ENCODE results near the gene TMEM250. TPM values are rescaled to one million over a fixed set of nuclear protein-coding genes. Genes with fewer than 3 reads are reported as not detected.

The TMEM250 gene
- total RNA-seq, 1 donor from 2014 or later, result 64.8 TPM

DNA sequence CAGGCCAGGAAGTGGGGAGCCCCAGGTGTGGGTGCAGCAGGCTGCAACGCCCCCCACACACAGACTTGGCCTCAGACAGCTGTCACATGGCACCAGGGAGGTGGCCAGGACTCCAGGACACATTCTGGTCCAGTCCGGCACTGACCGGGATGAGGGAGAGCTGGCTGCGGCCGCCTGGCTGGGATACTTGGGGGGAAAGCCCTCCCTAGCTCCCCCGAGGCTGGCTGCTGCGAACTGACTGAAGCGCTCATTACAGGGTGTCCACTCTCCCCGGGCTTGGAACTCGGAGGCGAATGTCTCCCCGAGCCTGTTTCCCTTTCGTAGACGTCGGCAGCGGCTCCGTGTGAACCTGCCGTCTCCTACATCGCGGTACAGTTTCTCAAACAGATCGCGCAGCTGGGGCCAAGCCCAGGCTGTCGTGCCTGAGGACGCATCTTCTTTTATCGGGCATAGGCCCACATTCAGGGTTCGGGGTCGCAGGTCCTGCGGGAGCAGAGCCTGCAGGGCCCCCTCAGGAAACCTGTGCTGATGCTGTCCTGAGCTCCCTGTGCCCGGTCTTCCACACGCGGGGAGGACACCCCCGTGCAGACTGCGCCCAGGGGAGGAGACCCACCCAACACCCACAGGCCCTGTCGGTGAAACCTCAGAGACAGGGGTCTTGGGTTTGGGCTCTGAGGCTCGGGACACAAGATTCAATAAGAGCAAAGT is 43.4 kb downstream of the TMEM250 start:
- TF ChIP-seq, protein P1, sequence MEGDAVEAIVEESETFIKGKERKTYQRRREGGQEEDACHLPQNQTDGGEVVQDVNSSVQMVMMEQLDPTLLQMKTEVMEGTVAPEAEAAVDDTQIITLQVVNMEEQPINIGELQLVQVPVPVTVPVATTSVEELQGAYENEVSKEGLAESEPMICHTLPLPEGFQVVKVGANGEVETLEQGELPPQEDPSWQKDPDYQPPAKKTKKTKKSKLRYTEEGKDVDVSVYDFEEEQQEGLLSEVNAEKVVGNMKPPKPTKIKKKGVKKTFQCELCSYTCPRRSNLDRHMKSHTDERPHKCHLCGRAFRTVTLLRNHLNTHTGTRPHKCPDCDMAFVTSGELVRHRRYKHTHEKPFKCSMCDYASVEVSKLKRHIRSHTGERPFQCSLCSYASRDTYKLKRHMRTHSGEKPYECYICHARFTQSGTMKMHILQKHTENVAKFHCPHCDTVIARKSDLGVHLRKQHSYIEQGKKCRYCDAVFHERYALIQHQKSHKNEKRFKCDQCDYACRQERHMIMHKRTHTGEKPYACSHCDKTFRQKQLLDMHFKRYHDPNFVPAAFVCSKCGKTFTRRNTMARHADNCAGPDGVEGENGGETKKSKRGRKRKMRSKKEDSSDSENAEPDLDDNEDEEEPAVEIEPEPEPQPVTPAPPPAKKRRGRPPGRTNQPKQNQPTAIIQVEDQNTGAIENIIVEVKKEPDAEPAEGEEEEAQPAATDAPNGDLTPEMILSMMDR (IDR thresholded peaks at IDR 0.05; ENCODE audit: insufficient read depth, low read length, poor library complexity, severe bottlenecking), result no peak

GRCh38 chr9:136074706-136075105 is 44.0 kb downstream of the TMEM250 start:
- DNase-seq (ENCODE audit: low read depth), result no peak
- TF ChIP-seq, protein P1 (IDR thresholded peaks at IDR 0.05; ENCODE audit: insufficient read depth, low read length, poor library complexity, severe bottlenecking), result no peak
- no peak overlapping the region for H3K4me3 ChIP-seq (ENCODE audit: low read depth, low read length)
- H3K27me3 ChIP-seq (ENCODE audit: control insufficient read depth, insufficient read depth, low read length), result no peaks in the 10 kb centered on the region
- H3K36me3 ChIP-seq (ENCODE audit: control insufficient read depth, insufficient read depth, low read length), result no peaks in the 10 kb centered on the region

More for the DNA sequence above, 43.4 kb downstream of the TMEM250 start:
- Histone ChIP-seq H3K36me3 (ENCODE audit: control insufficient read depth, insufficient read depth, low read length) (no peaks in the 10 kb centered on the region), H3K4me3 (ENCODE audit: low read depth, low read length) (no peak overlapping the region), H3K27me3 (ENCODE audit: control insufficient read depth, insufficient read depth, low read length) (no peaks in the 10 kb centered on the region)
- DNase-seq (ENCODE audit: low read depth), result no peak

Other genes with a start within 250 kb of the TMEM250 start
- 70.4 and 73.3 TPM in 2 replicates for gene CAMSAP1, start 211.3 kb downstream of the TMEM250 start, total RNA-seq
- 42.6 and 45.7 TPM in 2 replicates for gene UBAC1, start 157.5 kb downstream of the TMEM250 start, total RNA-seq
- 26.0 and 26.6 TPM in 2 replicates for gene NACC2, start 23.6 kb downstream of the TMEM250 start, total RNA-seq
- not detected in 2 replicates for gene LHX3, start 86.3 kb upstream of the TMEM250 start, total RNA-seq
- 17.3 and 19.2 TPM in 2 replicates for gene QSOX2, start 126.9 kb upstream of the TMEM250 start, total RNA-seq
- under 0.01 and 0.04 TPM in 2 replicates for gene CCDC187, start 185.2 kb upstream of the TMEM250 start, total RNA-seq
- gene GPSM1, start 208.7 kb upstream of the TMEM250 start, total RNA-seq, result 31.8 and 41.3 TPM in 2 replicates
- 24.3 and 27.5 TPM in 2 replicates for gene DNLZ, start 244.9 kb upstream of the TMEM250 start, total RNA-seq

Data from kidney epithelial cell (primary cell).